Esophagus mucosa (tissue), 1 donor: ENCODE measurements around the gene GPR161. TPM values are rescaled to one million over a fixed set of nuclear protein-coding genes. Genes with fewer than 3 reads are reported as not detected.

ENCODE experiments used
- ATAC-seq: fragments of 200-7000 bp; cut with Tn5 transposase; one replicate; pipeline ENCODE4 v1.9.1; 2020
- total RNA-seq: library from RNA; stranded (reverse); gene quantifications from one replicate; pipeline ENCODE4 v1.2.4, GENCODE V29; 2023
- donor health status: DM: yes; HTN: yes; CAD: no.

Gene GPR161
- total RNA-seq, 1 donor from 2014 or later, result 4.0 TPM

DNA sequence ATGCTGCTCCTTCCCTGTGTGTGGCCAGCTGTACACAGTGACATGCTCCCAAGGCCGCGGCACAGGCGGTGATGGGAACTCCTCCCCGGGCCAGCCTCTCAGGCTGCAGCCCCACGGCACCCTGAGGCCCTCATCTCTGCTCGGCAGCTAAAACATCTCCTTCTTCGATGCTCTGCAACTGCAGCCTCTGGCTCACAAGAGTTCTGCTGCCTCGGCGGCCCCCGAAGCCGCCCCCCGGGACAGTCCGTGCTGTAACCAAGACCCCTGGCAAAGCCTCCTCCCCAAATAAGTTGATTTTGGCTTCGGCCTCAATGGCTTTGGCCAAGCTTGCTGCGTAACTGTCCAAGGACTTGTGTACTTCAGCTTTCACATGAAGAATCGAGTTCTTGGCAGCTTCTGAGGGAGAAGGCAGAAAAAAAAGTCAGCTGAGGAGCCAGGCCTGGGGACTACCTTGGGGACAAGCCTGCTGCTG is 51.3 kb downstream of the GPR161 start:
- no peak for ATAC-seq

DNA sequence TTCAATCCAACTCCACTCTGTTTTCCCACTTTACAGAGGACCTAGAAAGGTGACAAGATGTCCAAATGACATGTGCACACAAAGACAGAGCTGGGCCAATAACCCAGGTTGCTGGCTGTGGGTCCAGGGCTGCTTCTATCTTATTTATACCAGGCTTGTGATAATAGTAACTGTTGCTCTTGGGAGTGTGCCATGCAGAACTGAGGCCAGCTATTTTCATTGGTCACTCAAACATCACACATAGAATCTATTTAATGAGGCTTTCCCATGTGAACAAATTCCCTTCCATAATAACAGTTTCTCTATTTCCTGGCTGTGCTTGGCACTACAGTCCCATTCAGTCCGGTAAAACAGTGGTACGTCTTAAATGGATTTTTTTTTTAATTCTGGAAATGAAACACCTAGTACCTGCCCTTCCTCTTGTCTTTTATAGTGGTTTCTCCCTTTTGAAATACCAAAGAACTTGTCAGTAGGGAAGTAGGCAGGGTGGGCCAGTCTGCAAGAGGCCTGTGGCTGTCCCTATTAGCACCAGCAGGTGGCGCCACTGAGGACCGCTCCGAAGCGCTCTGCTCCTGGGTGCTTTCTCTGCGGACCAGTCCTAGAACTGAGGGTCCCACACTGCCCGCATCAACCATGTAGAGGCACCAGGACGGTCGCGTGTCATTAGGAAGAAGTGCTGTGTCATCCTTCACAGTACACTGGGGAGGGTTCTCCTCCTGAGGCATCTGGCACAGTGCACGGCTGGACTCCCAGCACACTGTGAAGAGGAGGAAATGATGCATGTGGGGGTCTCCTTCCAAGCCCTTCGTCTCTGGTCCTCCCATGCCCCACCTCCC is 52.1 kb downstream of the GPR161 start:
- no peak for ATAC-seq

DNA sequence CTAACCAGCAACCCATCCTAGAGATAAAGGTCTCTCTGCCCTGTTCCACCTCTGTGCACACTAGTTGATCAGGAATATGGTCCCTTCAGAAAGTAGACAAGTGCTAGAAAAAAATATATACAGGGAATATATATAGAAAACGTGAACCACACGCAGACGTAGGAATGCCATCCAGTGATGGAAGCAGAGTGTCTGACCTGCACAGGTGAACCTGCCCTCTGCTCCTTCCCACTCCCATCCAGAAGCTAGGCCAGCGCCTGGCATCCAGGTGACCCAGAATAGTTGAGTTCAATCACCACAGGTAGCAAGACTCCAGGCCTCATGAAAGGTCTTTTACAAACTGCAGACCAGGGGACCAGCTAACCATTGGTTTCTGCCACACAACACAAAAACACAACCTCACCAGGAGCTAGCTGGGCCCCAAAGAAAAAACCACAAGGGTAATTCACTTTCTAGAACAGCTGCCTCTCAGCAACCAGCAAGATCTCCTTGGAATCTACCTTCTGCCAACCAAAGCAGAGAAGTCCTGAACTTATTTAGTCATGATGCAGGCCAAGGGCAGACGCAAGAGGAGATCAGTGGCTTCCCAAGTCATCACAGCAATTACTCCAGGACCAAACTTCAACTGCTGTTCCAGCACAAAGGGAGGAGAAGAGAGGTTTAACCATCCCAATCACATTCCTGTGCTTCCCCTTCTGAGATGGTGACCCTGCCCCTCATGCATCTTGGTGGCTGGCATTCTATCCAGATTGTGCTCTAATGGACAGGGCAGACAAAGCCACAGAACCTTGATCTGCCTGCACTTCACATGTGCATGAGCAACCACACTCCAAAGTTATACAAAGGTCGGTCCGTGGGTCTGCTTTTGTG is 53.0 kb downstream of the GPR161 start:
- ATAC-seq, result no peak

DNA sequence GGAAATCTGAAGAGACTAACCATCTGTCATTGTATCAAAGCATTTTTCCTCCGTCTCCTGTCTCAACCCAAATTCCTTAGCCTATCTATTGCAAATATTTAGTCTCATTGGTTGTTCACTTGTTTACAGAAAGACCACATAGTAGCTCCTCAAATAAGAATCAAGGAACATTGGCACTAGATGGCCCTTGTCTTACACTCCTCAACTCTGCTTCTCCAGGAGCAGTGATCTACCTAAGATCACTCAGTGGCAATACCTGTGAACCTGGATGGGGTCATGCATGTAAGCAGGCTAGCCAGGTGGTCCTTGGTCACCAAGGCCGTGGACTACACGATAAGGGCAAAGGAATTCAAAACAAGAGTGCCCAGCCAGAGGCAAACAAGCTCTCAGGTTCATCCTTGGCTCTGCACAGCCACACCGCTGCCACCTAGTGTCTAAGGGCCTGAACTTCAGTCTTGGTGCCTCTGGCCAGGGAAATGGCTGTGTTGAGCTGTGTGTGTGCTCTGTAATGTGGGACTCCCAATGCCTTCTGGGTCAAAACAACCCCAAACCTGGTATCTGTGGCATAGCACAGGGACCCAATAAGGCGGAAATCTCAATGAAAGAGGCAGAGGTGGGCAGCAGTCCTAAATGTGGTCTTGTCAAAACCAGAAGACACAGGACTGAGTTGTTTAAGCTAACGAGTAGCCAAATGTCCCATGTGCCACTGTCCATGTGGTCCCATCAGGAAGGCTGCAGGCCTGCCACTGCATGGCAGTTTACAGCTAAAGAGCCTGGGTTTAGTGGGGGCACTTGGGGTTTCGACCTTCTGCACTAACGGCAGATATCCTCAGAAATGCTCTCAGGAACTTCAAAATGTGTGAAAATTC is 54.5 kb downstream of the GPR161 start:
- peak; percentile 84 for ATAC-seq

DNA sequence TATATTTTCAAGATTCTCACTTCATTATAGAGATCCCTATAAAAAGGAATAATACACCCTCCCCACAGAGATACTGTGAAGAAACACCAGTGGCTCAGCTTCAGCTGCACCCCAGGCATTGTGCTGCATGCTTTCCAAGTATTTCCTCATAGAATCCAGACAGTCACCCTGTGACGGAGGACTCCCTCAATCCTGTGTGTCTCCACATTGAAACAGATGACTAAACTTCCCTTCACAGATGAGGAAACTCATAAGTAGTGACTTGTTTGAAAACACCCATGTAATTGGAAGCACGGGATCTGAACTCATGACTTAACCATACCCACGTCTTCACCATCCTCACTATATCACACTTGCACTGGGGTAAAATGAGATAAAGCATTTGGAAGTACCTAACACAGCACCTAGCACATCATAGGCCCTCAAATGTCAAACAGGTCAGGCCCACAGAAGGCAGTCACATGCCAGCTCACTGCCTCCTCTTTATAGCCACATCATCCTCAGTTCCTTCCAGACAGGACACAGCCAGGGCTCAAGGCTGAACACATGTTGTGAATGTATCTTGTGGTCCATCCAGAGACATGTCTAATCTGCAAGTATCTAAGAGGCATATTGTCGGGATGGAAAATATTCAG is 55.2 kb downstream of the GPR161 start:
- ATAC-seq, result peak; percentile 86

DNA sequence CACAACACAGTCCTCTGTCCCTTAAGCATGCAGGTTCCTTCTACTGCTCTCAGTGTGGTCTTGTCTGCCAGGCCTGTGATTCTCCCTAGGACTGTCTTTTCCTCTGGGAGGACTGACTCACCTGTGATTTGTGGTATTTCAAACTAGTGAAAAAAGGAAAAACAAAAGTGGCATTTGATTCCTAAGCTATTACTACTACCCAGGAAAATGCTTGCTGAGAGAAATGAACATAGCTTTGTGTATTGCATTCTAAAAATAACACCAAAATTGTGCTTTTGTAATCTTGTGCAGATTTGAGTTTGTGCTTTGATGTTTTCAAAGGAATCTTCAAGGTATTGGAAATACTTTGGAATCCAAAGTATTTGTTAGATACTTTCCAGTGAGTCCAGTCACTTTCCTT is 57.0 kb downstream of the GPR161 start:
- ATAC-seq, result no peak

DNA sequence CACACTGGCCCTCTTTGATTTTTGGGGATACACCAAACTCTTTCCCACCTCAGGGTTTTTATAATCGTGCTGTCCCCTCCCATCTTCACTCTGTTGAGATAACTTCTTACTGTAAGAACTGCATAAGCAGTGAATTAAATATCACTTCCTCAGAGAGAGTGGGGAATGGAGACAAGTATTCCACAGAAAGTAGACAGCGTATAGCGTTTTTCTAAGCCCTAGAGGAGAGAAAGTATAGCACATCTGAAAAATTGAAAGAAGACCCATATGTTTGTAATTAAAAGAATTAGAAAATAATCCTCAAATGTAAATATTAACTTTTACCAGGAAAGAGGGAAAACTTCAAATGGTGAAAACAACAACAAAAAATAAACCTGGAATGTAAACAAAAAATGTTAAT is 67.3 kb downstream of the GPR161 start:
- no peak for ATAC-seq

DNA sequence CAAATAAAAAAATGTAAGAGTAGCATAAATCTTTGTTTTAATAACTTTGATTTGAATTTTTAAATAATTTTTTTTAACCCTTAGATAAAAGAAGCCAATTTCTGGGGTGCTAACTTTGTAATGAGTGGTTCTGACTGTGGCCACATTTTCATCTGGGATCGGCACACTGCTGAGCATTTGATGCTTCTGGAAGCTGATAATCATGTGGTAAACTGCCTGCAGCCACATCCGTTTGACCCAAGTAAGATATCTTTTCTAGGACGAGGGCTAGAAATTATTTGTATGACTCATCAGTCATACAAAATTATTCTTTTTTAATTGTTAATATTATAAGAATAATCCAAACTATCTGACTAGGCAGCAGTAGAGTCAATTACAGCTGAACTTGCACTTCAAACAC is 71.2 kb downstream of the GPR161 start:
- ATAC-seq, result no peak

DNA sequence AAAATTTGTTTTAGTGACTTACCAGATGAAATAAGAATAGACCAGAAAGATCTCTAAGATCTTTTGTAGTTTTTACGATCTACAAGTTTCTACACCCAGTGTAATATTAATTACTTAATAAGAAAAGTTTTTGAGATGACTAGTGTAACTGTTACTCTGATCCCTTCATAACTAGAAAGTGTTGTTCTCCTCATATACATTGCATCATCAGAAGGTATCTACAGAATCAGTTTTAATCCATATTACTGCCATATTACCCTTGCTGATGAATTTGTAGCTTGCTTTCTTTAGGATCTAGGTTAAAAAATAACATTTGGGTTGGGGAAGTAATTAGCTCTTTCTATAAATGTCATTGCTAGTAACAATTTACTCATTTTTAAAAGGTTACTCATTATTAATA is 72.5 kb downstream of the GPR161 start:
- ATAC-seq, result no peak

DNA sequence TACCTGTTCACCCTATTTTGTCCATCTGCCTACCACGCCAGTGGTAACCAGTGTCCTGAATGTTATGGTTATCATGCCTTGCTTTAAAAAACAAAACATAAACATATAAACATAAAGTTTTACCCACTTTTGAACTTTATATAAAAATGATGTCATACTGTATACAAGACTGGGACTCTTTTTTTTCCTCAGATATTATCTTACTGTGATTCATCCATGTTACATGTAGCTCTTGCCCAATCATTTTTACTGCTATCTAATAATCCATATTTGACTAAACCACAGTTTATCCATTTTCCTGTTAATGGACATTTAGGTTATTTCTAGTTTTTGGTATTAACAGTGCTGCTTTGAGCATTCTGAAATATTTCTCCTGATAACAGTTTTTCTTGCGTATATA is 78.8 kb downstream of the GPR161 start:
- ATAC-seq, result no peak

DNA sequence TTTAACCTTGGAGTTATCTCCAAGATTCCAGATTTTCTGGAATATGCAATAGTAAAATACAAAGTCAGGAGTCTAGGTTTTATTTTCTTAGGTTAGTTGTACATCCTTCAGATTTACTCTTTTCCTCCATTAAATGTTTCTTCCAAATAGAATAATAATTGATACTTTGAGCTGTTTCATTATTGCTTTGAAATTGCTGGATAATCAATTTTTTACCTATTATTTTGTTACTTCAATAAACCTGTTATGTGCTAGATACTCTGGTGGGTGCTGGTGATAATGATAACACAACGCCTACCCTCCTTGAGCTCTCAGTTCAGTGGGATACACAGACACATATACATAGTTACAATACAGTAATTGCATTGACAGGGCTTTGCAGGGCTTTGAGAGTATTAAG is 79.4 kb downstream of the GPR161 start:
- no peak for ATAC-seq

DNA sequence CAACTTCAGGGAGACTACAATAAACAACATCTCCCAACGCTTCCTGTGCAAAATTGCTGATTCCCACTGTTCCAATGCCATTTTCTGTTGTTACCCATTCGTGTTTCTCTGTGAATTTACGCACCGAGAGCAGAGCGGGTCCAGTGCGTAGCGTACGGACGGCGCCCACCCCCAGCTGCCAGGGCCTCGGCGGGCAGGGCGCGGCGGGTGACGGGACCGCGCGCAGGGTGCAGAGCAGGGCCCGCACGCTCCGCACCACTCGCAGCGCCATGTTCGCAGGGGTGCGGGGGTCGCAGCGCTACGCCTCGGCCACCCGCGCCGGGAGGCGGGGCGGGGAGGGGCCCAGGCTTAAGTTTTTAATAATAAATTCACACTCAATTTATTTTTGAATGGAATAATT is 80.6 kb downstream of the GPR161 start:
- peak; percentile 52 for ATAC-seq

DNA sequence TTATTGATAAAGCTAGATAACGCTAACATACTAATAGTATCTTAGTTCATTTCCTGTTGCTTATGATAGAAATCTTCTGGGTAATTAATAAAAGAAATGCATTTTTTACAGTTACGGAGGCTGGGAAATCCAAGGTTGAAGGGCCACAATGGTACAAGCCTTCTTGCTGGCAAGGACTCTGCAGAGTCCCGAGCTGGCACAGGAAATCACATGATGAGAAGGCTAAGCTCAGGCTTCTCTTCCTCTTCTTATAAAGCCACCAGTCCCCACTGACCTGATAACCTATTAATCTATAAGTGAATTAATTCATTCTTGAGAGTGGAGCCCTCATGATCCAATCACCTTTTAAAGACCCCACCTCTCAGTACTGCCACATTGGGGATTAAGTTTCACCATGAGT is 82.6 kb downstream of the GPR161 start:
- ATAC-seq, result no peak

DNA sequence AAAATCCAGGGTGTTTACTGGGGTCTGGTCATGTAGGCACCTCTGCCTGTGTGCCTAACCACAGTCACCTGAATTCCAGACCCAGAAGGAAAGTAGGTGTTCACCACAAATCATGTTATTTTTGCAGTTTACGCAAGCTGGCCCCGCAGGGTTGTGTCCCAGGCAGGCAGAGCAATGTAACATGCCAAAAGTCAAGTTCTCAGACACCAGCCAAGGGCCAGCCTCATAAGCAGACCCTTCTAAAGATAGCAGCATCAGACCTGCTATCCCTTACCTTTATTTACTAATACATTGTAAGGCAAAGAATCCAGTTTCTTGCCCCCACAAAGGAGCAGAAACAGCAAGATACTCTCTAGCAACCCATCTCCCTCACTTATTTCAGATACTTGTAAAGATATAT is 83.0 kb downstream of the GPR161 start:
- no peak for ATAC-seq

DNA sequence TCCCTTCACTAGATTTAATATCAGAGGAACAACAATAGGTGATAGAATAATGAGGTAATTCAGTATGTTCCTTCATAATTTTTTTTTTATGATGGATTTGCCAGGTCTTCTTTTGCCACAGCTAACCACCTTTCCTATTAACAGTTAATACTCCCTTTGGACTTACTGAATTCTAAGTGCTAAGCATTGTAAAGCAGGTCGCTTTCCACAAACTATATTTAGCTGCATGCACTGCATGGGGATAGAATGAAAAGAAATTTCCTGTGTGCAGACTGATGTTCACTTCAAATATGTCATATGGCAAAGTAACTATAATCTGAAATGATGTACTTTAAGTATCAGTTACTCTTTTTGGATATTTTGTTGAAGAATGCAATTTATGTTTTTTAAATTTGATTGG is 85.8 kb downstream of the GPR161 start:
- no peak for ATAC-seq

DNA sequence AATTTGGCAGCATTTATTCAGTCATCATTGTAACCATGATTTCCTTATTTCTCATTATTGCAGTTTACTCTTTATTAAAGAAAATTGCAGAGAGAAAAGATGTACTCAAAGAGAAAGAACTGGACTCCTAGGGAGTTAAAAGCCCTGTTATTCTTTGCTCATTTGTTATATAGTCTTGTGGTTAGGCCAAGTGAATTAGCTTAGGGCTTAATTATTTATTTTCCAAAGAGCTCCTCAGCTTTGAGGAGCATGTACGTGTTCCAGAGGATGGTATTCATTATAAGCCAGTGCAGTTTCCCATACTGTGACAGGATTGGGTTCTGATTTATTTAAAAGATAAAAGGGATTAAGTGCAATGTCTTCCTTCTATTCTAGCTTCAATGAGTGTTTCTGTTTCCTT is 86.4 kb downstream of the GPR161 start:
- no peak for ATAC-seq

DNA sequence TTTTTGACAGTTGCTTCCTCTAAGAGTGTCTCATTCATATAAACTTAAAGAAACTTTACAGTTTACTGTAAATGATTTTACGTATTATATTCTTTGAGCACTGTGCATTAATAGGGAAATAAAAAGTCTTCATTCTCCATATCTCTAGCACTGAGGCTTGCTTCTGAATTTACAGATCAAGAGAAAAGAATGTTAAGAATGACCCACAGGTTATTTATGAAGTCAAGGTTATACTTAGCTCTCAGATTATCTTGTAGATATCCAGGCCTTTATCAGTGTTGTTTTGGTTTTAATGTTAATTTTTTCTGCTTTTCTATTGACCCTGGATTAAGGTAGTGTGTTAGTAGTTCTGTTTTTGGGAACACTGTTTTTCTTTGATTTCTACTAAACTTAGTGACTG is 91.4 kb downstream of the GPR161 start:
- ATAC-seq, result no peak

DNA sequence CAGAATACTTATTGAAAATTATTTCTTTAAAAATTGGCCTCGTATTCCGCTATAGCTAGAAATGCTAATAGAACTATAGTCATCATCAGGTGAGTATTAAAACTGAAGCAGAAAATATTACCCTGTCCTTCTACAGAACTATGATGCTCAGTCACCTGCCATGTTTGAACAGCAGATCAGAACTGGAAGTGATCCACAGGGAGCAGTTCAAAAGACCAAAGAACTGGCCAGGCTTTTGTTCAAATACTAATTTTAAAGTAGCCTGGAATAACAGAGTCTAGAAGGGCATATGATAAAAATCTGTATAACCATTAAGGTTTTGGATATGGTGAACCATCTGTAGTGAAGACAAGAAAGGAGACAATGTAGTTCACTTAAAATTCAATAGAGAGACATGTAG is 94.4 kb downstream of the GPR161 start:
- ATAC-seq, result no peak

DNA sequence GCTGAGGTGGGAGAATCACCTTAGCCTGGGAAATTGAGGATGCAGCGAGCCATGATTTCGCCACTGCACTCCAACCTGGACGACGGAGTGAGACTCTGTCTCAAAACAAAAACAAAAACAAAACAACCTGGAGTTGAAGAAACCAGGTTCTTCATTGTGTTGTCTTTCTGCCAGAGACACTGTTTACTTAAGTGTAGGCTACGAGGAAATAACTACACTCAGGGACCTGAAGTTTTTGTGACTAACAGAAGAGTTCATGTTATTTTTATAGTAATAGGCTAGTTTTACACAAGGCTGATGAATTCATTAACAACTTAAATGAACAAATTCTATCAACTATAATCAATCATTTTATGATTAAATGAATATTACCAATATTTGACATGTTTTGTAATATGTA is 101.4 kb downstream of the GPR161 start:
- no peak for ATAC-seq

DNA sequence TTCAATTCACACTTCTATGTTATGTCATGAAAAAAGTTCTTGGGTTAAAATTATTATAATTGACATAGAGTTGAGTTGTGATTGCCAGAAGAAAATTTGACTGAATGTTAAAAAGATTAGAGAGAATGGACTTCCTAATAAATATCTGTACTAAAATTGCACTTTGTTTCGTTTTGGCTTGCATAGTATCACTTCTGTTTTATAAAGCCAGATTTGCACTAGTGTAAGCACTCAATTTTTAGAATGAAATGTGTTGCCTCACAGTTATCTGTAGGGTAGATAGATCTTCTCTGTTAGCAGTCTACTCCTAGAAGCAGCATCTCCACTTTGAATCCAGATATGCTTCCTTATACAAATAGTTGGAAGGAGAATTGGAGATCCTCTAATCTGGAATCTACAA is 104.7 kb downstream of the GPR161 start:
- ATAC-seq, result no peak

DNA sequence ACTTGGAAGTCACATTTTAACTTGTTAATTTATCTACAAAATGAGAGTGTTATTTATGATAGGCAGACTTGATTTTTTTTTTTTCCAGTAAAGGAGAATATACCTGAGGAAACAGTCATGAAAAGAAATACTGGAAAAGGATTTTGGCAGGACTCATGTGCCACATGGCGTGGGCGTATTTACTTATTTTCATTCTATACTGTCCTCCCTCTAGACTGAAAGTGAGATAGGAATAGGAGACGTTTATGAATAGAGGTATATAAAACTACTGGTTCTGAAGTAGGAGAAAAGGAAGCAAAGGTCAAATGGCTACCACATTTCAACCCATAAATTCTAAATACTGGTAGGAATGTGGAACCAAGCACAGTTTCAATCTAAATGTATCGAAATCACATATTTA is 105.1 kb downstream of the GPR161 start:
- no peak for ATAC-seq

DNA sequence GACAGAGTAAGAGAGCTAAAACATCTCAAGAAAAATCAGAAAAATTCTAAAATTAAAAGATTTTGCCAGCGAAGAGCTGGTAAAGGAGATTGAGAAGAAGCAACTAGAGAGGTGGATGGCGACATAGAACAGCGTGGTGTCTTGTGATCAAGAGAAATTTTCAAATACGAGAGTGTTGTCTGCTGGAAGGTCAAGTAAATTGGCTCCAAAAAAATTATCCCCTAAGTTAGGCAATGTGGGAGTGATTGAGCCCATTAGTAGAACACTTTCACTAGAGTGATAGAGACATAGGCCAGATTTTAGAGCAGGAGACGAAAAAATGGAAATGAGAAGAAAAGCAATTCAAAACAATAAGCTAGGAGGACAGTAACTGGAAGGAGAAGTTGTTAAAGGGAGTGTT is 105.5 kb downstream of the GPR161 start:
- no peak for ATAC-seq
